HEK293T (cell line): ENCODE data around the gene CRYL1.
A peak's percentile ranks its signal among the peaks of the same experiment; 100 is the strongest.

Experiments used
- ARNT ChIP-seq: fragments of 450-650 bp; IDR thresholded peaks from 2 replicates; pipeline ENCODE4 v1.6.1; 2017; ENCODE audit warnings: mild to moderate bottlenecking
- CTBP1 ChIP-seq: fragments of 450-650 bp; IDR thresholded peaks from 2 replicates; pipeline ENCODE4 v1.6.1; 2016; ENCODE audit warnings: borderline replicate concordance
- ELF4 ChIP-seq: fragments of 450-650 bp; IDR thresholded peaks from 2 replicates; pipeline ENCODE4 v1.6.1; 2017; ENCODE audit warnings: antibody characterized with exemption
- FOXA1 ChIP-seq: fragments of 450-650 bp; IDR thresholded peaks from 2 replicates; pipeline ENCODE4 v1.6.1; 2016; ENCODE audit warnings: mild to moderate bottlenecking
- FOXM1 ChIP-seq: fragments of 450-650 bp; IDR thresholded peaks from 2 replicates; pipeline ENCODE4 v1.6.1; 2017; ENCODE audit warnings: mild to moderate bottlenecking, borderline replicate concordance
- HDGF ChIP-seq: fragments of 450-650 bp; IDR thresholded peaks from 2 replicates; pipeline ENCODE4 v1.6.1; 2017; ENCODE audit warnings: antibody characterized with exemption, borderline replicate concordance
- L3MBTL2 ChIP-seq: fragments of 450-650 bp; conservative IDR thresholded peaks from 2 replicates; pipeline ENCODE4 v1.6.1; 2016; ENCODE audit warnings: mild to moderate bottlenecking
- SP1 ChIP-seq: fragments of 450-650 bp; IDR thresholded peaks from 2 replicates; pipeline ENCODE4 v1.6.1; 2017
- SUZ12 ChIP-seq: fragments of 450-650 bp; IDR thresholded peaks from 2 replicates; pipeline ENCODE4 v1.6.1; 2016; ENCODE audit warnings: mild to moderate bottlenecking
- TARDBP ChIP-seq: fragments of 450-650 bp; IDR thresholded peaks from 2 replicates; pipeline ENCODE4 v1.6.1; 2016
- ZNF384 ChIP-seq: fragments of 450-650 bp; IDR thresholded peaks from 2 replicates; pipeline ENCODE4 v1.6.1; 2016

GRCh38 chr13:20525601-20526544, at the start of gene CRYL1:
- TF ChIP-seq SP1 = no peak
- TF ChIP-seq HDGF = no peak
- no peak for TF ChIP-seq ZNF384
- TF ChIP-seq FOXM1 = no peak
- no peak for TF ChIP-seq SUZ12
- TF ChIP-seq FOXA1 = no peak
- no peak for TF ChIP-seq ELF4
- TF ChIP-seq TARDBP = no peak
- TF ChIP-seq CTBP1 = no peak
- no peak for TF ChIP-seq ARNT
- TF ChIP-seq L3MBTL2 = 0 out of 2 replicates have a peak, but pooled peaks have one; percentile 48
